Activated CD8-positive, alpha-beta memory T cell treated with anti-CD3 and anti-CD28 coated beads, Interleukin-2, amount 10 ng/mL, durations not matched to agents 7 days and 5 days (primary cell): ENCODE data around the gene ZNF235. TPM values are rescaled to one million over a fixed set of nuclear protein-coding genes. Genes with fewer than 3 reads are reported as not detected.
"Not testable (repeated sequence)": the region's sequence is repeated elsewhere in the genome, so short reads cannot be mapped to it uniquely, and the experiment has no call there.

Source experiments
- ATAC-seq: fragments of 150-1000 bp; cut with Tn5 transposase; one replicate; pipeline ENCODE4 v1.10.0; 2021; ENCODE audit warnings: moderate library complexity
- CTCF ChIA-PET: fragments of 350-600 bp; sonication (Branson Sonifier 250); formaldehyde crosslinking; loops from one replicate; lab custom pipeline; 2021; ENCODE audit warnings: antibody characterized with exemption; lab: Charles Lee
- DNase-seq: peaks from one replicate; pipeline ENCODE4 v3.0.0-alpha.2; 2020
- H3K27ac Mint-ChIP-seq: one replicate; pipeline ENCODE4 v1.8.0; 2021; ENCODE audit warnings: mild to moderate bottlenecking, mixed read lengths
- H3K27me3 Mint-ChIP-seq: one replicate; pipeline ENCODE4 v1.8.0; 2021; ENCODE audit warnings: mixed read lengths
- H3K36me3 Mint-ChIP-seq: one replicate; pipeline ENCODE4 v1.8.0; 2021; ENCODE audit warnings: mild to moderate bottlenecking, mixed read lengths
- H3K4me1 Mint-ChIP-seq: one replicate; pipeline ENCODE4 v1.8.0; 2021; ENCODE audit warnings: mixed read lengths
- H3K4me3 Mint-ChIP-seq: one replicate; pipeline ENCODE4 v1.8.0; 2021; ENCODE audit warnings: mild to moderate bottlenecking, moderate library complexity, mixed read lengths
- H3K9me3 Mint-ChIP-seq: one replicate; pipeline ENCODE4 v1.8.0; 2022; ENCODE audit warnings: low read depth, mixed read lengths
- total RNA-seq, 2 experiments: library from RNA; stranded (reverse); gene quantifications; one replicate each; pipeline ENCODE4 v1.2.3, GENCODE V29; 2021

Gene ZNF235
- 1 to 10 TPM; 6.8 to 7.1 TPM for total RNA-seq

- Mint-ChIP-seq H3K9me3 (peaks cover 9% of the 10 kb centered on the region), H3K27ac (peak within 1 kb of the TSS; percentile 76), H3K4me3 (peak within 1 kb of the TSS; percentile 88), H3K27me3 (no peaks in the 10 kb centered on the region), H3K4me1 (peaks cover 14% of the 10 kb centered on the region), H3K36me3 (peaks cover 23% of the 10 kb centered on the region)
- ATAC-seq (peak; percentile 91), DNase-seq (peak; percentile 85)
- CTCF ChIA-PET: interaction anchor here (1.2 kb wide), 1 partner anchor 98 kb away, joined by 3 read pairs; no protein-coding TSS in a partner anchor
Observed at GRCh38 chr19:44304659-44305193, at the start of gene ZNF235. ZNF235 (minus strand) TSS chr19:44305025; CDS start chr19:44303404, 1,621 bp downstream.

- Mint-ChIP-seq H3K27ac (no peak overlapping the region), H3K27me3 (no peaks in the 10 kb centered on the region), H3K36me3 (no peaks in the 10 kb centered on the region), H3K4me3 (no peak overlapping the region), H3K9me3 (peaks cover 21% of the 10 kb centered on the region), H3K4me1 (no peaks in the 10 kb centered on the region)
- no peak for ATAC-seq
- DNase-seq: no peak
- CTCF ChIA-PET: no interaction called here
Observed at GRCh38 chr19:44346556-44346955, 41.7 kb upstream of the ZNF235 start.

- DNase-seq (no peak), ATAC-seq (no peak)
- Mint-ChIP-seq H3K9me3 (peaks cover 23% of the 10 kb centered on the region), H3K27ac (no peak overlapping the region), H3K4me1 (no peaks in the 10 kb centered on the region), H3K4me3 (no peak overlapping the region), H3K36me3 (no peaks in the 10 kb centered on the region), H3K27me3 (no peaks in the 10 kb centered on the region)
- CTCF ChIA-PET: interaction anchor here (0.6 kb wide), 1 partner anchor 650 kb away, joined by 3 read pairs; no protein-coding TSS in a partner anchor
Observed at GRCh38 chr19:44345959-44346358, 41.1 kb upstream of the ZNF235 start.

- DNase-seq (no peak), ATAC-seq (no peak)
- no peak overlapping the region for H3K27ac Mint-ChIP-seq
- CTCF ChIA-PET: no interaction called here
- no peaks in the 10 kb centered on the region for H3K36me3 Mint-ChIP-seq
- H3K27me3 Mint-ChIP-seq: no peaks in the 10 kb centered on the region
- no peak overlapping the region for H3K4me3 Mint-ChIP-seq
- H3K4me1 Mint-ChIP-seq: no peaks in the 10 kb centered on the region
- H3K9me3 Mint-ChIP-seq: peaks cover 20% of the 10 kb centered on the region
Observed at GRCh38 chr19:44344255-44344654, 39.4 kb upstream of the ZNF235 start.

GRCh38 chr19:44341794-44342193 lies 37.0 kb upstream of the ZNF235 start:
- H3K4me1 Mint-ChIP-seq: no peaks in the 10 kb centered on the region
- peaks cover 24% of the 10 kb centered on the region for H3K9me3 Mint-ChIP-seq
- H3K36me3 Mint-ChIP-seq: no peaks in the 10 kb centered on the region
- H3K27me3 Mint-ChIP-seq: no peaks in the 10 kb centered on the region
- no peak overlapping the region for H3K4me3 Mint-ChIP-seq
- DNase-seq (no peak), ATAC-seq (no peak)
- CTCF ChIA-PET: no interaction called here
- H3K27ac Mint-ChIP-seq: no peak overlapping the region

GRCh38 chr19:44334639-44335038 lies 29.8 kb upstream of the ZNF235 start:
- DNase-seq, H3K4me3 Mint-ChIP-seq, H3K27ac Mint-ChIP-seq, H3K36me3 Mint-ChIP-seq, ATAC-seq, CTCF ChIA-PET, H3K4me1 Mint-ChIP-seq, H3K27me3 Mint-ChIP-seq: not testable (repeated sequence)
- H3K9me3 Mint-ChIP-seq: peaks cover 28% of the 10 kb centered on the region

- Mint-ChIP-seq H3K4me1 (no peaks in the 10 kb centered on the region), H3K27ac (no peak overlapping the region), H3K9me3 (peaks cover 21% of the 10 kb centered on the region), H3K36me3 (no peaks in the 10 kb centered on the region), H3K4me3 (no peak overlapping the region), H3K27me3 (no peaks in the 10 kb centered on the region)
- ATAC-seq (no peak), DNase-seq (no peak)
- CTCF ChIA-PET: no interaction called here
Observed at GRCh38 chr19:44332145-44332544, 27.3 kb upstream of the ZNF235 start.

- Mint-ChIP-seq H3K27me3 (no peaks in the 10 kb centered on the region), H3K4me1 (no peaks in the 10 kb centered on the region), H3K27ac (no peak overlapping the region), H3K36me3 (peaks cover 3% of the 10 kb centered on the region), H3K9me3 (peaks cover 9% of the 10 kb centered on the region), H3K4me3 (no peak overlapping the region)
- CTCF ChIA-PET: no interaction called here
- no peak for ATAC-seq
- no peak for DNase-seq
Observed at GRCh38 chr19:44315883-44316282, 11.1 kb upstream of the ZNF235 start.

- CTCF ChIA-PET: no interaction called here
- Mint-ChIP-seq H3K4me1 (no peaks in the 10 kb centered on the region), H3K9me3 (peaks cover 17% of the 10 kb centered on the region), H3K4me3 (no peak overlapping the region), H3K27ac (no peak overlapping the region), H3K36me3 (peaks cover 3% of the 10 kb centered on the region), H3K27me3 (no peaks in the 10 kb centered on the region)
- DNase-seq (no peak), ATAC-seq (no peak)
Observed at GRCh38 chr19:44313231-44313630, 8.4 kb upstream of the ZNF235 start.

GRCh38 chr19:44308011-44308410 lies 3.2 kb upstream of the ZNF235 start:
- no peak for ATAC-seq
- peaks cover 14% of the 10 kb centered on the region for H3K4me1 Mint-ChIP-seq
- H3K27ac Mint-ChIP-seq: no peak overlapping the region
- no peaks in the 10 kb centered on the region for H3K36me3 Mint-ChIP-seq
- H3K4me3 Mint-ChIP-seq: no peak overlapping the region
- no peaks in the 10 kb centered on the region for H3K27me3 Mint-ChIP-seq
- CTCF ChIA-PET: no interaction called here
- H3K9me3 Mint-ChIP-seq: peaks cover 14% of the 10 kb centered on the region
- no peak for DNase-seq

- ATAC-seq (no peak), DNase-seq (no peak)
- Mint-ChIP-seq H3K27me3 (no peaks in the 10 kb centered on the region), H3K27ac (no peak overlapping the region), H3K4me3 (no peak overlapping the region), H3K36me3 (peaks cover 10% of the 10 kb centered on the region), H3K9me3 (peaks cover 13% of the 10 kb centered on the region), H3K4me1 (peaks cover 14% of the 10 kb centered on the region)
- CTCF ChIA-PET: no interaction called here
Observed at GRCh38 chr19:44306283-44306682, 1.5 kb upstream of the ZNF235 start.

- CTCF ChIA-PET: interaction anchor here (1.2 kb wide), 1 partner anchor 98 kb away, joined by 3 read pairs; no protein-coding TSS in a partner anchor
- DNase-seq: no peak
- H3K4me3 Mint-ChIP-seq: peak overlapping the region; percentile 88
Observed at GRCh38 chr19:44305457-44305856, 632 bp upstream of the ZNF235 start.

GRCh38 chr19:44303976-44304568 lies 753 bp downstream of the ZNF235 start:
- Mint-ChIP-seq H3K4me3 (peak overlapping the region; percentile 88), H3K27me3 (no peaks in the 10 kb centered on the region), H3K27ac (peak overlapping the region; percentile 76), H3K9me3 (peaks cover 9% of the 10 kb centered on the region), H3K4me1 (peaks cover 14% of the 10 kb centered on the region), H3K36me3 (peaks cover 30% of the 10 kb centered on the region)
- no peak for DNase-seq
- CTCF ChIA-PET: interaction anchor here (0.6 to 1.2 kb wide), 2 partner anchors 97 to 1255 kb away, joined by 3 to 4 read pairs; no protein-coding TSS in a partner anchor
- ATAC-seq: peak; percentile 21

More at GRCh38 chr19:44305457-44305856, 632 bp upstream of the ZNF235 start:
- Mint-ChIP-seq H3K36me3 (peaks cover 16% of the 10 kb centered on the region), H3K27me3 (no peaks in the 10 kb centered on the region), H3K4me1 (peaks cover 14% of the 10 kb centered on the region), H3K27ac (no peak overlapping the region), H3K9me3 (peaks cover 13% of the 10 kb centered on the region)
- ATAC-seq: no peak

GRCh38 chr19:44303320-44303719 lies 1.5 kb downstream of the ZNF235 start:
- CTCF ChIA-PET: no interaction called here
- DNase-seq: no peak
- peaks cover 37% of the 10 kb centered on the region for H3K36me3 Mint-ChIP-seq
- H3K27ac Mint-ChIP-seq: no peak overlapping the region
- H3K9me3 Mint-ChIP-seq: peaks cover 3% of the 10 kb centered on the region
- no peaks in the 10 kb centered on the region for H3K27me3 Mint-ChIP-seq
- peak overlapping the region; percentile 88 for H3K4me3 Mint-ChIP-seq
- H3K4me1 Mint-ChIP-seq: peaks cover 14% of the 10 kb centered on the region
- ATAC-seq: no peak
